GM10248 (cell line): Measurements from ENCODE around the gene CTIF.

Experiments
- CTCF ChIA-PET: fragments of 300-600 bp; sonication (Branson Sonifier 250); formaldehyde crosslinking; extraction: SDS; loops from one replicate; lab custom pipeline; 2021; ENCODE audit warnings: antibody characterized with exemption; lab: Yijun Ruan, JAX
- POLR2A ChIA-PET: fragments of 350-650 bp; sonication (Branson Sonifier 250); formaldehyde crosslinking; extraction: SDS; loops from one replicate; lab custom pipeline; 2020; ENCODE audit warnings: antibody characterized with exemption; lab: Yijun Ruan, JAX
- DNase-seq: peaks from one replicate; pipeline ENCODE4 v3.0.0; 2012; ENCODE audit errors: extremely low spot score
- TF ChIP-seq, protein P1 (sequence below): IDR thresholded peaks from 2 replicates; pipeline ENCODE4 v1.5.1; 2012; ENCODE audit warnings: mild to moderate bottlenecking, low read depth; ENCODE audit errors: extremely low read depth, missing control alignments, control extremely low read depth

Gene CTIF

DNA sequence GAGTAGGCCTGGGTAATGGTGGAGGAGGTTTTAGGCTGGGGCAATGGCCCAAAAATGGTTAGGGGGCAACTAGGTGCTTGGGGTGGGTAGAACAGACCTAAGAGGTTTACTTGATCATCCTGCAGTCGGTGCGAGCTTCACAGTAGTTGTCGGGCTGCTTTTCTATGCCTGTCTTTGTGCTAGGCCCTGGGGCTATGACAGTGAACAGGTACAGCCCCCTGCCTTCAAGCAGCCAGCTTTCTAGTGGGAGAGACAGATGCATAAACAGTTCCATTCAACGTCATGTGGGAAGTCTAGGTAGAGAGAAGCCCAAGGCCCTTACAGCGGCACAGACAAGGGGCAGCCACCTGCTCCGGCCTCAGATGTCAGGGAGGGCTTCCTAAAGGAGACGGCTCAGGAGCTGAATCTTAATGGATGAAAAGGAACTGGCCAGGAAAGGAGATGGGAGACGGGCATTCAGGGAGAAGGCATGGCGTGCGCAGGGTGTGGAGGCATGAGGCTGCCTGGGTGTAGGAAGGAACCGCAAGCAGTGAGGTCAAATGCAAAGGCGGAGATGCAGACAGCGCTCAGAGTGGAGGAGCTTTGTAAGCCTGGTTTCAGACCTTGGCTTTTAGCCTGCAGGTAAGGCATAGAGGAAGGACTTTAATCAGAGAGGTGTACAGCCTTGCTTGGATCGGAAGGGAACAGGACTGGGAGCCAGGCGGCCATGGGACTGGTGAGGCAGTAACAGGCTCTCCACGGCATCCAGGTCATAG, 6.0 kb downstream of the CTIF start:
- ChIA-PET POLR2A (no interaction called here), CTCF (interaction anchor here (1.7 kb wide), 1 partner anchor 11 kb away, joined by 7 read pairs; no protein-coding TSS in a partner anchor)
- TF ChIP-seq, protein P1, sequence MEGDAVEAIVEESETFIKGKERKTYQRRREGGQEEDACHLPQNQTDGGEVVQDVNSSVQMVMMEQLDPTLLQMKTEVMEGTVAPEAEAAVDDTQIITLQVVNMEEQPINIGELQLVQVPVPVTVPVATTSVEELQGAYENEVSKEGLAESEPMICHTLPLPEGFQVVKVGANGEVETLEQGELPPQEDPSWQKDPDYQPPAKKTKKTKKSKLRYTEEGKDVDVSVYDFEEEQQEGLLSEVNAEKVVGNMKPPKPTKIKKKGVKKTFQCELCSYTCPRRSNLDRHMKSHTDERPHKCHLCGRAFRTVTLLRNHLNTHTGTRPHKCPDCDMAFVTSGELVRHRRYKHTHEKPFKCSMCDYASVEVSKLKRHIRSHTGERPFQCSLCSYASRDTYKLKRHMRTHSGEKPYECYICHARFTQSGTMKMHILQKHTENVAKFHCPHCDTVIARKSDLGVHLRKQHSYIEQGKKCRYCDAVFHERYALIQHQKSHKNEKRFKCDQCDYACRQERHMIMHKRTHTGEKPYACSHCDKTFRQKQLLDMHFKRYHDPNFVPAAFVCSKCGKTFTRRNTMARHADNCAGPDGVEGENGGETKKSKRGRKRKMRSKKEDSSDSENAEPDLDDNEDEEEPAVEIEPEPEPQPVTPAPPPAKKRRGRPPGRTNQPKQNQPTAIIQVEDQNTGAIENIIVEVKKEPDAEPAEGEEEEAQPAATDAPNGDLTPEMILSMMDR: no peak
- DNase-seq: no peak

DNA sequence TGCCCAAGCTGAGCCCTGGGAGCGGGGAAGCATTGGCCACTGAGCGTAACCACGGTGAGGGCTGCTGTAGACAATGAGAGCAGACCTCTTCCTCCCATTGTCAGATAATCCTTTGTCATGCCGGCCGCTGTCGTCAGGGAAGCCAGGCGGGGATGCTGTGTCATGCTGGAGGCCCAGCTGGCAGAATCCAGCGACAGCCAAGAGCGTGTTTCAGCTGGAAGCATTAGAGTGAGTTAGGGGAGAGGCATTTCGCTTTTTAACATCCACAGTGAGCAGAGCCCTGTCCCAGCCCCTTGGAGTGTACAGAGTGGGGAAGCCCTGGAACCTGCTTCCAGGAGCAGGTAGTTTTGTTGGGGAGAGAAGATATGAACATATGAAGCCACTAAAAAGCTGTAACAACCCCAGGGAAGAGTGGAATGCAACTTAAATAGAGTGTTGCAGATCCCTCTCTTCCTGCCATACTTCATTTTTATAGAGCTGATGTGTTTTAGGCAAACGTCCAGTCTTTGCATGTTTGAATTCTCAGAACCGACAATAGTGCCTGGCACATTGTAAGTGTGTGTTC, 7.0 kb downstream of the CTIF start:
- ChIA-PET POLR2A (no interaction called here), CTCF (no interaction called here)
- DNase-seq: no peak
- TF ChIP-seq, protein P1: no peak

DNA sequence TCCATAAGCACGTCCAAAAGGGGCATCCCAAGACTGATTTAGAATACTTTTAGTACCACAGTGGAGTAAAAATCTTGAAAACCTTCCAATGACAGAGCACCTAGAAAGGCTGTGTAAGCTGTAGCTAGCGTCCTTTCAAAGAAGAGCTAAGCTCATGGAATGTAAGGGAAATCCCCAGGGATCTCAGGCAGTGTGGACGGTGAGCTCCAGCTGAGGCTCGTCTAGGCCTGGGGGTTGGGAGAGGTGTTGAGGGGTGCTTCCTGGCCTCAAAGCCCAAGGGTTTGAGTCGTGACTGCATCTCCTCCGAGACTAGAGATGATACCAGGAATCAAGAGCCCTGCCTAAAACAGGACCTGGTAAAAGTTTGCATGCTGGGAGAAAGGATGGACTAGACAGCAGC, 7.6 kb downstream of the CTIF start:
- POLR2A ChIA-PET: no interaction called here
- no peak for DNase-seq
- TF ChIP-seq, protein P1: no peak
- CTCF ChIA-PET: no interaction called here

DNA sequence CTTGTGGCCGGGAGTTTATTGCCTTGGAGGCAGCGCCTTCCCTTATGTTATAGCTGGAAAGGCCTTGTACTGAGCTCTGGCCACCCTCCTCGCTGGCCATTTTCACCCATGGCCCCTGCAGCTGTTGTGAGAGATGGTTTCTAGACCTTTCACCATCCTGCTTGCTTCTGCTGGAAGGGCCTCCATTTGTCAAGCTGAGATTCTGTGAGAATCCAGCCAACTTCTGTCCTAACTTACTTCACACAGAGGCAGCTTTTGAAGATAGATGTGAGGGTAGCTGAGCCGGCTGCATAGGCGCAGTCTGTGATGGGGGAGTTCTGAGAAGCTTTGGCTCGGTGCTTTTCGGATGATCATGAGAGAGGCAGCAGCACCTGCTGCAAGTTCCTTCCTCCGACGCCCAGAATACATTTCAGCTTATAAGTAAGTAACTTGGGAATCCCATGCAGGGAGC, 8.7 kb downstream of the CTIF start:
- POLR2A ChIA-PET: no interaction called here
- CTCF ChIA-PET: interaction anchor here (1.1 kb wide), 1 partner anchor 20 kb away, joined by 3 read pairs; no protein-coding TSS in a partner anchor
- no peak for DNase-seq
- TF ChIP-seq, protein P1: no peak

DNA sequence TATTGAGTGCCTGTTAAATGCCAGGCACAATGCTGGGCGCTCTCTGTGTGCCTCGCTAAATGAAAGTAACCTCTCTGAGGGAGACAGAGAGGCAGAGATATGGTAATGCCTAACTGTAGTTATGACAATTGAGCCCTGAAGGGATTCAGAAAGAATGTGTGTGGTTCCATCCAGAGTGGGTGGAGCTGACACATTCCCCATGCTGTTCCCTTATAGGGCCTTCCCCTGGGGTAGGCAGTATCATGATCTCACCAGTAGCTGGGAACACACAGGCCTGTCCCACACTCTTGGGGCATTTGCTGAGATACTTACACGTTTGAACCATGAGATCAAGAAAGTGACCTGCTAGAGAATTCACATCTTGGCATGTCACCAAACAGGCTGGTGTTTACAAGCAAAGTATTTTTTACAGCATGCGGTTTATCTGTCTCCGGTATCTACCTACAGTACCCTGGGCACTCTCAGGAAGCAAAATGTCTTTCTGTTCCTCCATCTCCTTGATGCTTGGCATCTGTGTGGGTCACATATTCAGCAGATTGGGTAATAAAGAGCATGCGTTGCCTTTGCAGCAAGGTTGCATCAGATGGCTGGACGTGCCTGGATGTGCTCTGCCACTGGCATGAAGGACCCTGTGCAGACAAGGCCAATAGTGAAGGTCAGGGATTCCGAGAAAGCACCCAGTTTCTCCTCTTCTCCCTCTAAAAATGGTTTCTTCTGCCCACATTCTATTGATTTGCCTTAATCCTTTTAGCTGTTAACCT, 9.4 kb downstream of the CTIF start:
- ChIA-PET POLR2A (no interaction called here), CTCF (interaction anchor here (1.1 kb wide), 1 partner anchor 19 kb away, joined by 3 read pairs; no protein-coding TSS in a partner anchor)
- TF ChIP-seq, protein P1: no peak
- no peak for DNase-seq

DNA sequence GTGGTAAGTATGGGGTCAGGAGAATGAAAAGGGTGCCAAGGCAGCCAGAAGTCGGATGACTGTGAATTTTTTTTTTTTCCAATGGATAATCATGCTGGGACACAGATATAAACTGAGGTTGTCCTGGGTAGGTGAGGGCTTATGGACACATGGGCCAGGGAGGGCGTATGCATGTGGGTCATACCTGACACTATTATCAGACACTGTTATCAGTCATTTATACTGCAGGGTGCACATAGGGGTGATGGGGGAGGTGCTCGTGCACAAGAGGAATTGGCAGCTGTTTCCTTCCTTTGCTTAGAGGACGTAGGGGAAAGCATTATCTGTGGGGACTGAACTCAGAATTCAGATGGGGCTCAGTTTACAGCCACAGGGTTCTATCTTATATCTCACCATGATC, 10.1 kb downstream of the CTIF start:
- ChIA-PET POLR2A (no interaction called here), CTCF (no interaction called here)
- no peak for DNase-seq
- TF ChIP-seq, protein P1: no peak
